SK-N-SH treated with all-trans-retinoic acid at 6 μM for 48 hours (cell line): ENCODE data around the gene IL1RL1.

ENCODE experiments used
- ATAC-seq: fragments of 200-7000 bp; cut with Tn5 transposase; 3 replicates; pipeline ENCODE4 v1.9.1; 2020; ENCODE audit warnings: mild to moderate bottlenecking, moderate library complexity
- ARNTL ChIP-seq: fragments of 450-650 bp; formaldehyde crosslinking; IDR thresholded peaks from 2 replicates; pipeline ENCODE4 v1.5.0; 2020; ENCODE audit warnings: low read depth, mild to moderate bottlenecking, moderate library complexity, borderline replicate concordance
- BACH2 ChIP-seq: fragments of 250-450 bp; sonication (Bioruptor Pico); IDR thresholded peaks from 2 replicates; pipeline ENCODE4 v1.9.0; 2021; ENCODE audit warnings: mild to moderate bottlenecking, borderline replicate concordance
- CREB5 ChIP-seq: fragments of 250-450 bp; sonication (Bioruptor Pico); IDR thresholded peaks from 2 replicates; pipeline ENCODE4 v1.5.1; 2020; ENCODE audit warnings: low read depth, mild to moderate bottlenecking, moderate library complexity
- CSDC2 ChIP-seq: fragments of 250-450 bp; sonication (Bioruptor Pico); IDR thresholded peaks from 2 replicates; pipeline ENCODE4 v1.5.0; 2020; ENCODE audit warnings: mild to moderate bottlenecking, moderate library complexity
- ESRRG ChIP-seq: fragments of 250-450 bp; sonication (Bioruptor Pico); IDR thresholded peaks from 2 replicates; pipeline ENCODE4 v1.6.1; 2021; ENCODE audit warnings: mild to moderate bottlenecking
- GLIS3 ChIP-seq: fragments of 250-450 bp; sonication (Bioruptor Pico); IDR thresholded peaks from 2 replicates; pipeline ENCODE4 v1.5.0; 2020; ENCODE audit warnings: mild to moderate bottlenecking, moderate library complexity
- ISL1 ChIP-seq: fragments of 250-450 bp; sonication (Bioruptor Pico); IDR thresholded peaks from 2 replicates; pipeline ENCODE4 v2.1.2; 2022; ENCODE audit warnings: mild to moderate bottlenecking, moderate library complexity
- OSR1 ChIP-seq: fragments of 250-450 bp; sonication (Bioruptor Pico); IDR thresholded peaks from 2 replicates; pipeline ENCODE4 v1.8.0; 2022; ENCODE audit warnings: moderate library complexity, mild to moderate bottlenecking, inconsistent platforms
- PPARA ChIP-seq: fragments of 250-450 bp; sonication (Bioruptor Pico); IDR thresholded peaks from 2 replicates; pipeline ENCODE4 v1.5.0; 2020; ENCODE audit warnings: mild to moderate bottlenecking, borderline replicate concordance
- RARB ChIP-seq: fragments of 250-450 bp; sonication (Bioruptor Pico); IDR thresholded peaks from 2 replicates; pipeline ENCODE4 v1.8.0; 2021; ENCODE audit warnings: mild to moderate bottlenecking, moderate library complexity
- SNAI2 ChIP-seq: fragments of 250-450 bp; sonication (Bioruptor Pico); IDR thresholded peaks from 2 replicates; pipeline ENCODE4 v1.5.0; 2020; ENCODE audit warnings: mild to moderate bottlenecking, moderate library complexity
- TCF4 ChIP-seq: fragments of 250-450 bp; sonication (Bioruptor Pico); IDR thresholded peaks from 2 replicates; pipeline ENCODE4 v1.8.0; 2021; ENCODE audit warnings: mild to moderate bottlenecking, moderate library complexity, borderline replicate concordance
- TOX ChIP-seq: fragments of 250-450 bp; sonication (Bioruptor Pico); IDR thresholded peaks from 2 replicates; pipeline ENCODE4 v1.8.0; 2021; ENCODE audit warnings: mild to moderate bottlenecking, moderate library complexity, borderline replicate concordance
- TSHZ2 ChIP-seq: fragments of 250-450 bp; sonication (Bioruptor Pico); IDR thresholded peaks from 2 replicates; pipeline ENCODE4 v1.5.0; 2020; ENCODE audit warnings: mild to moderate bottlenecking, moderate library complexity
- ZC3H10 ChIP-seq: fragments of 250-450 bp; sonication (Bioruptor Pico); IDR thresholded peaks from 2 replicates; pipeline ENCODE4 v1.5.1; 2021; ENCODE audit warnings: mild to moderate bottlenecking, moderate library complexity
- ZFP3 ChIP-seq: fragments of 250-450 bp; sonication (Bioruptor Pico); IDR thresholded peaks from 2 replicates; pipeline ENCODE4 v1.5.0; 2020; ENCODE audit warnings: mild to moderate bottlenecking, moderate library complexity
- ZFP30 ChIP-seq: fragments of 450-650 bp; formaldehyde crosslinking; IDR thresholded peaks from 2 replicates; pipeline ENCODE4 v1.5.0; 2022; ENCODE audit warnings: mild to moderate bottlenecking, moderate library complexity
- ZNF565 ChIP-seq: fragments of 450-650 bp; formaldehyde crosslinking; conservative IDR thresholded peaks from 2 replicates; pipeline ENCODE4 v1.5.0; 2020; ENCODE audit warnings: low read depth, mild to moderate bottlenecking, moderate library complexity
- ZNF70 ChIP-seq: fragments of 450-650 bp; formaldehyde crosslinking; IDR thresholded peaks from 2 replicates; pipeline ENCODE4 v1.5.0; 2020; ENCODE audit warnings: mild to moderate bottlenecking, moderate library complexity
- ZNF8 ChIP-seq: fragments of 450-650 bp; formaldehyde crosslinking; IDR thresholded peaks from 2 replicates; pipeline ENCODE4 v1.5.0; 2020; ENCODE audit warnings: mild to moderate bottlenecking, moderate library complexity
- TF ChIP-seq, protein P1 (sequence below): fragments of 250-450 bp; sonication (Bioruptor Pico); IDR thresholded peaks from 2 replicates; pipeline ENCODE4 v1.8.0; 2021; ENCODE audit warnings: low read depth, mild to moderate bottlenecking, moderate library complexity, borderline replicate concordance
- TF ChIP-seq, protein P2 (sequence below): fragments of 250-450 bp; sonication (Bioruptor Pico); IDR thresholded peaks from 2 replicates; pipeline ENCODE4 v1.5.1; 2021; ENCODE audit warnings: mild to moderate bottlenecking, moderate library complexity
- TF ChIP-seq, protein P3 (sequence below): fragments of 250-450 bp; sonication (Bioruptor Pico); IDR thresholded peaks from 2 replicates; pipeline ENCODE4 v1.8.0; 2020; ENCODE audit warnings: mild to moderate bottlenecking, moderate library complexity, borderline replicate concordance

IL1RL1 gene

GRCh38 chr2:102310964-102311640 lies at the start of gene IL1RL1:
IL1RL1 (plus strand) TSS chr2:102311563; CDS start chr2:102338265, 26,702 bp downstream.
- no peak for ATAC-seq
- TF ChIP-seq GLIS3 (CRISPR knock-in tag) (no peak), SNAI2 (CRISPR knock-in tag) (no peak), ZNF8 (CRISPR knock-in tag) (no peak), TOX (CRISPR knock-in tag) (no peak), TSHZ2 (no peak), ZNF70 (CRISPR knock-in tag) (no peak), ZFP30 (CRISPR knock-in tag) (no peak), OSR1 (CRISPR knock-in tag) (no peak), PPARA (CRISPR knock-in tag) (no peak), ZNF565 (CRISPR knock-in tag) (no peak), ARNTL (CRISPR knock-in tag) (no peak), ESRRG (CRISPR knock-in tag) (no peak), CSDC2 (CRISPR knock-in tag) (no peak), ZC3H10 (CRISPR knock-in tag) (no peak), TCF4 (no peak), BACH2 (CRISPR knock-in tag) (no peak), ISL1 (no peak), ZFP3 (no peak)
- TF ChIP-seq, protein P1, sequence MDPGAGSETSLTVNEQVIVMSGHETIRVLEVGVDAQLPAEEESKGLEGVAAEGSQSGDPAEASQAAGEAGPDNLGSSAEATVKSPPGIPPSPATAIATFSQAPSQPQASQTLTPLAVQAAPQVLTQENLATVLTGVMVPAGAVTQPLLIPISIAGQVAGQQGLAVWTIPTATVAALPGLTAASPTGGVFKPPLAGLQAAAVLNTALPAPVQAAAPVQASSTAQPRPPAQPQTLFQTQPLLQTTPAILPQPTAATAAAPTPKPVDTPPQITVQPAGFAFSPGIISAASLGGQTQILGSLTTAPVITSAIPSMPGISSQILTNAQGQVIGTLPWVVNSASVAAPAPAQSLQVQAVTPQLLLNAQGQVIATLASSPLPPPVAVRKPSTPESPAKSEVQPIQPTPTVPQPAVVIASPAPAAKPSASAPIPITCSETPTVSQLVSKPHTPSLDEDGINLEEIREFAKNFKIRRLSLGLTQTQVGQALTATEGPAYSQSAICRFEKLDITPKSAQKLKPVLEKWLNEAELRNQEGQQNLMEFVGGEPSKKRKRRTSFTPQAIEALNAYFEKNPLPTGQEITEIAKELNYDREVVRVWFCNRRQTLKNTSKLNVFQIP (CRISPR knock-in tag) = no peak
- TF ChIP-seq, protein P2, sequence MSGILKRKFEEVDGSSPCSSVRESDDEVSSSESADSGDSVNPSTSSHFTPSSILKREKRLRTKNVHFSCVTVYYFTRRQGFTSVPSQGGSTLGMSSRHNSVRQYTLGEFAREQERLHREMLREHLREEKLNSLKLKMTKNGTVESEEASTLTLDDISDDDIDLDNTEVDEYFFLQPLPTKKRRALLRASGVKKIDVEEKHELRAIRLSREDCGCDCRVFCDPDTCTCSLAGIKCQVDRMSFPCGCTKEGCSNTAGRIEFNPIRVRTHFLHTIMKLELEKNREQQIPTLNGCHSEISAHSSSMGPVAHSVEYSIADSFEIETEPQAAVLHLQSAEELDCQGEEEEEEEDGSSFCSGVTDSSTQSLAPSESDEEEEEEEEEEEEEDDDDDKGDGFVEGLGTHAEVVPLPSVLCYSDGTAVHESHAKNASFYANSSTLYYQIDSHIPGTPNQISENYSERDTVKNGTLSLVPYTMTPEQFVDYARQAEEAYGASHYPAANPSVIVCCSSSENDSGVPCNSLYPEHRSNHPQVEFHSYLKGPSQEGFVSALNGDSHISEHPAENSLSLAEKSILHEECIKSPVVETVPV = no peak

GRCh38 chr2:102262216-102263129 lies 48.9 kb upstream of the IL1RL1 start:
- ATAC-seq = no peak
- TF ChIP-seq CREB5 (CRISPR knock-in tag) = no peak
- no peak for TF ChIP-seq ZC3H10 (CRISPR knock-in tag)
- TF ChIP-seq RARB (CRISPR knock-in tag) = no peak
- TF ChIP-seq, protein P3, sequence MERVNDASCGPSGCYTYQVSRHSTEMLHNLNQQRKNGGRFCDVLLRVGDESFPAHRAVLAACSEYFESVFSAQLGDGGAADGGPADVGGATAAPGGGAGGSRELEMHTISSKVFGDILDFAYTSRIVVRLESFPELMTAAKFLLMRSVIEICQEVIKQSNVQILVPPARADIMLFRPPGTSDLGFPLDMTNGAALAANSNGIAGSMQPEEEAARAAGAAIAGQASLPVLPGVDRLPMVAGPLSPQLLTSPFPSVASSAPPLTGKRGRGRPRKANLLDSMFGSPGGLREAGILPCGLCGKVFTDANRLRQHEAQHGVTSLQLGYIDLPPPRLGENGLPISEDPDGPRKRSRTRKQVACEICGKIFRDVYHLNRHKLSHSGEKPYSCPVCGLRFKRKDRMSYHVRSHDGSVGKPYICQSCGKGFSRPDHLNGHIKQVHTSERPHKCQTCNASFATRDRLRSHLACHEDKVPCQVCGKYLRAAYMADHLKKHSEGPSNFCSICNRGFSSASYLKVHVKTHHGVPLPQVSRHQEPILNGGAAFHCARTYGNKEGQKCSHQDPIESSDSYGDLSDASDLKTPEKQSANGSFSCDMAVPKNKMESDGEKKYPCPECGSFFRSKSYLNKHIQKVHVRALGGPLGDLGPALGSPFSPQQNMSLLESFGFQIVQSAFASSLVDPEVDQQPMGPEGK (CRISPR knock-in tag) = no peak
- TF ChIP-seq TCF4 = no peak
- no peak for TF ChIP-seq BACH2 (CRISPR knock-in tag)
- no peak for TF ChIP-seq CSDC2 (CRISPR knock-in tag)
